Natural killer cell (primary cell): ENCODE data around the gene GRXCR2. TPM values are rescaled to one million over a fixed set of nuclear protein-coding genes. Genes with fewer than 3 reads are reported as not detected.

ENCODE experiments used
- ATAC-seq, 3 donors: fragments of 150-1000 bp in 2 of 3; fragments of 200-7000 bp in 1 of 3; cut with Tn5 transposase; 1 replicate in 1 of 3; 2 replicates in 2 of 3; pipeline ENCODE4 v1.10.0; 2021; ENCODE audit warnings: mild to moderate bottlenecking in 2 of 3, moderate library complexity in 2 of 3
- DNase-seq, 2 donors: peaks; one replicate each; pipeline versions ENCODE4 v3.0.0 to v3.0.0-alpha.2; 2013 to 2021; ENCODE audit warnings: mixed read lengths in 1 of 2
- H3K27ac ChIP-seq: one replicate; pipeline ENCODE4 v1.5.1; 2013; ENCODE audit warnings: mild to moderate bottlenecking, low read length
- H3K27me3 ChIP-seq: one replicate; pipeline ENCODE4 v1.6.1; 2013; ENCODE audit warnings: low read length; ENCODE audit not compliant: control insufficient read depth, insufficient read depth
- H3K36me3 ChIP-seq: one replicate; pipeline ENCODE4 v1.6.1; 2013; ENCODE audit warnings: low read length; ENCODE audit not compliant: control insufficient read depth, insufficient read depth
- H3K4me1 ChIP-seq: one replicate; pipeline ENCODE4 v1.6.1; 2013; ENCODE audit warnings: low read length; ENCODE audit not compliant: control insufficient read depth, insufficient read depth
- H3K4me3 ChIP-seq: one replicate; pipeline ENCODE4 v1.5.1; 2013; ENCODE audit warnings: low read length
- H3K9me3 ChIP-seq: one replicate; pipeline ENCODE4 v1.6.1; 2013; ENCODE audit warnings: low read length; ENCODE audit not compliant: control insufficient read depth, insufficient read depth
- H3K27ac Mint-ChIP-seq, 2 donors: one replicate each; pipeline ENCODE4 v1.8.0; 2022; ENCODE audit warnings: mild to moderate bottlenecking in 2 of 2, mixed read lengths in 2 of 2, moderate library complexity in 1 of 2
- H3K27me3 Mint-ChIP-seq, 2 donors: one replicate each; pipeline ENCODE4 v1.8.0; 2022; ENCODE audit warnings: low read depth in 2 of 2, mixed read lengths in 2 of 2
- H3K36me3 Mint-ChIP-seq: one replicate; pipeline ENCODE4 v1.8.0; 2022; ENCODE audit warnings: mixed read lengths
- H3K4me1 Mint-ChIP-seq, 2 donors: one replicate each; pipeline ENCODE4 v1.8.0; 2022; ENCODE audit warnings: mixed read lengths in 2 of 2
- H3K4me3 Mint-ChIP-seq: one replicate; pipeline ENCODE4 v1.8.0; 2022; ENCODE audit warnings: mild to moderate bottlenecking, moderate library complexity, mixed read lengths
- H3K9me3 Mint-ChIP-seq, 2 donors: one replicate each; pipeline ENCODE4 v1.8.0; 2022; ENCODE audit warnings: mixed read lengths in 2 of 2
- WGBS: methylation state at CpG from one replicate; pipeline ENCODE4 v1.1.7; 2013; ENCODE audit warnings: missing lambda C conversion rate; ENCODE audit not compliant: insufficient coverage; 5-methylcytosine and 5-hydroxymethylcytosine counted together
- intact Hi-C: fragments of 100-400 bp; cut with micrococcal nuclease; formaldehyde crosslinking; loops from one replicate; pipeline ENCODE4 v1.14.2; 2022
- total RNA-seq, 4 donors: library from RNA; stranded (reverse); fragments of 120-200 nt in 1 of 4; gene quantifications; one replicate each; pipeline versions ENCODE4 v1.2.3 to v1.2.4, GENCODE V29; 2013 to 2022
- TF ChIP-seq, protein P1 (sequence below): fragments of 200-600 bp; IDR thresholded peaks from one replicate; pipeline ENCODE4 v1.8.0; 2022; ENCODE audit warnings: antibody characterized with exemption

The GRXCR2 gene
- total RNA-seq, 3 donors from 2014 or later (not counting 1 experiment from before 2014, with no cell fraction given) = not detected

DNA sequence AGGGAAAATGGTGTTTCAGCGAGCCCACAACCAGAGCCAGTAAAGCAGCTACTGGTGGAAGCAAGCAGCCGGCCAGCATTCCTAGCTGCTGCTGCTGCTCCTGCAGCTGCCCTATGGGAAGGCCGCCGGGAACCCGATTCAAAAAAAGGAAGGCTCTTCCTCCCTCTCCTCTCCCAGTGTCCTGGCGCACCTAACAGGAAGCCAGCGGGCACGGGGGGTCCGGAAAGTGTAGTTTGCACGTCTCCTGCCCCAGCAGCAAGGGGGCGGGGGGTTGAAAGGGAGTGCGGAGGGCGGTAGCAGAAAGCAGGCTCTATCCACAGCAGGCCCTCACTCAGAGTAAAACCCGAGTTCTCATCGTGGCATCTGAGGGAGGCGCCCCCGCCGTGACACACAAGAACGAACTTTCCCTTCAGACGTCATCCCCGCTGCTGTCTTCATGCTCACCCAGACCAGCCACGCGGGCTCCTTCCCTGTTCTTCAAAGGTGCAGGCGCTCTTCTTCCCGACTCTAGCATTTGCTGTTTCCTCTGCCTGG lies 16.5 kb downstream of the GRXCR2 start:
- Histone ChIP-seq H3K4me1 (peaks cover 9% of the 10 kb centered on the region), H3K9me3 (no peaks in the 10 kb centered on the region), H3K4me3 (no peak overlapping the region), H3K27me3 (no peaks in the 10 kb centered on the region), H3K27ac (no peak overlapping the region), H3K36me3 (no peaks in the 10 kb centered on the region)
- ATAC-seq = peak; percentile 58 to 73 (median 68)
- H3K9me3 Mint-ChIP-seq = no peaks in the 10 kb centered on the region
- H3K27ac Mint-ChIP-seq = no peak overlapping the region
- no peaks in the 10 kb centered on the region for H3K36me3 Mint-ChIP-seq
- intact Hi-C loops = no loop called here
- H3K4me1 Mint-ChIP-seq = peaks cover 0 to 12% of the 10 kb centered on the region in 2 donors
- no peak for DNase-seq
- 12% methylated on average over 24 of the region's 25 CpGs for WGBS
- H3K4me3 Mint-ChIP-seq = peak overlapping the region; percentile 42
- peaks cover 0 to 14% of the 10 kb centered on the region in 2 donors for H3K27me3 Mint-ChIP-seq
- TF ChIP-seq, protein P1, sequence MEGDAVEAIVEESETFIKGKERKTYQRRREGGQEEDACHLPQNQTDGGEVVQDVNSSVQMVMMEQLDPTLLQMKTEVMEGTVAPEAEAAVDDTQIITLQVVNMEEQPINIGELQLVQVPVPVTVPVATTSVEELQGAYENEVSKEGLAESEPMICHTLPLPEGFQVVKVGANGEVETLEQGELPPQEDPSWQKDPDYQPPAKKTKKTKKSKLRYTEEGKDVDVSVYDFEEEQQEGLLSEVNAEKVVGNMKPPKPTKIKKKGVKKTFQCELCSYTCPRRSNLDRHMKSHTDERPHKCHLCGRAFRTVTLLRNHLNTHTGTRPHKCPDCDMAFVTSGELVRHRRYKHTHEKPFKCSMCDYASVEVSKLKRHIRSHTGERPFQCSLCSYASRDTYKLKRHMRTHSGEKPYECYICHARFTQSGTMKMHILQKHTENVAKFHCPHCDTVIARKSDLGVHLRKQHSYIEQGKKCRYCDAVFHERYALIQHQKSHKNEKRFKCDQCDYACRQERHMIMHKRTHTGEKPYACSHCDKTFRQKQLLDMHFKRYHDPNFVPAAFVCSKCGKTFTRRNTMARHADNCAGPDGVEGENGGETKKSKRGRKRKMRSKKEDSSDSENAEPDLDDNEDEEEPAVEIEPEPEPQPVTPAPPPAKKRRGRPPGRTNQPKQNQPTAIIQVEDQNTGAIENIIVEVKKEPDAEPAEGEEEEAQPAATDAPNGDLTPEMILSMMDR = no peak

DNA sequence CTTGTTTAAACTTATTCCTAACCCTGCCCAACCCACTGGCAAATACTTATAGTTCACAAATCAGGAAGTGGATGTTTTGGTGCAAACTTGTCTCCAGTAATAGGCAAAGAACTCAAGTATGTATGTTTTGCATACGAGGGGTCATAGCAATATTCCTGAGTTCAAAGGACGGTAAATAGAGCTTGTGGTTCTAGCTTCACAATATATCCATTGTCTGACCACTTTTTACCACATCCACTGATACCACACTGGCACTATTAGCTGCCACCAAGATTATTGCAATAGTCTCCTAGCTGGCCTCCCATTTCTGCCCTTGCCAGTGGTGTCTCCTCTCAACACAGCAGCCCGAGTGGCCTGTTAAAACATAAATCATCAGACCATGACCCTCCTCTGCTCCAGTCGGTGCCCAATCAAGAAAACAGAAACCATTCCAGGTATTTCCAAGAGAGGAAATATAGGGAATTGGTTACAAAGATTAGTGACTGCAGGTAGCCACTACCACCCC lies 17.0 kb downstream of the GRXCR2 start:
- Mint-ChIP-seq H3K36me3 (no peaks in the 10 kb centered on the region), H3K27me3 (peaks cover 0 to 9% of the 10 kb centered on the region in 2 donors), H3K27ac (no peak overlapping the region), H3K9me3 (no peaks in the 10 kb centered on the region), H3K4me1 (peaks cover 0 to 12% of the 10 kb centered on the region in 2 donors), H3K4me3 (no peak overlapping the region)
- no peak for ATAC-seq
- Histone ChIP-seq H3K4me1 (peaks cover 9% of the 10 kb centered on the region), H3K36me3 (no peaks in the 10 kb centered on the region), H3K27me3 (no peaks in the 10 kb centered on the region), H3K9me3 (no peaks in the 10 kb centered on the region), H3K4me3 (no peak overlapping the region), H3K27ac (no peak overlapping the region)
- WGBS = 71% methylated on average over 4 of the region's 4 CpGs
- intact Hi-C loops = no loop called here
- no peak for DNase-seq
- TF ChIP-seq, protein P1 = no peak

DNA sequence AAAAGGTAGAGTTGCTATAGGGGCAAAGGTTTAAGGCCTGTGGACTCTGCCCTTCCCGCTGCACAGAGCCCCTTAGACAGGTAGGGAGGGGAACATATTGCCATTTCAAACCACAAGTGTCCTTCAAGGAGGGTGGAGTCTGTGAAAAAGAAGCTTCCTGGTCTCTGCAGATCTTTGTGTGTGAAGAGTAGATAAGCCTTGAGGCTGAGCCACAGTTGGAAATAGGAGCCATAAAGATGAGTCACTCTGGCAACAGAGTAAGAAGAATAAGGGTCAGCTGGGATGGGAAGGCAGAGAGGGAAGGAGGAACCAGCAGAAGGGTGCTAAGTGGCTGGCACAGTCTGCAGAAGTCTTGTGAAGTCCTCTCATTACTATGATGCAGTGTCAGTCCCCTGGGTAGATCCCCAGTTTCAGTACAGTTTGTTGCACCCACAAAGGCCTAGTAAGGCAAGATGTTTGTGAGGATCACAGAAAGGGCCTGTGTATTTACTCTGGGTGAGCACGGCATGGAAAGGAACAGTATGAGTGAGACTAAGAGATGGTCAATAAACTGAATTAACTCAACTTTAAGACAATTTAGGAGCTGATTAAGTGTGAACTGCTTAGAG lies 18.1 kb downstream of the GRXCR2 start:
- intact Hi-C loops = no loop called here
- no peak overlapping the region for H3K4me3 Mint-ChIP-seq
- H3K27ac Mint-ChIP-seq = no peak overlapping the region
- no peak overlapping the region for H3K27ac ChIP-seq
- H3K4me1 Mint-ChIP-seq = peaks cover 0 to 12% of the 10 kb centered on the region in 2 donors
- H3K9me3 ChIP-seq = no peaks in the 10 kb centered on the region
- ATAC-seq (no peak), DNase-seq (no peak)
- H3K4me3 ChIP-seq = no peak overlapping the region
- WGBS = 50% methylated on average over 2 of the region's 2 CpGs
- no peaks in the 10 kb centered on the region for H3K27me3 ChIP-seq
- no peaks in the 10 kb centered on the region for H3K36me3 ChIP-seq
- TF ChIP-seq, protein P1 = no peak
- H3K9me3 Mint-ChIP-seq = no peaks in the 10 kb centered on the region
- peaks cover 9% of the 10 kb centered on the region for H3K4me1 ChIP-seq
- no peaks in the 10 kb centered on the region for H3K36me3 Mint-ChIP-seq
- H3K27me3 Mint-ChIP-seq = no peaks in the 10 kb centered on the region
